ENCODE results near the gene CCR8. TPM values are rescaled to one million over a fixed set of nuclear protein-coding genes. Genes with fewer than 3 reads are reported as not detected.

The CCR8 gene
- total and polyA plus RNA-seq, 2 donors (not counting 1 experiment from before 2014, with no cell fraction given), result not detected

DNA sequence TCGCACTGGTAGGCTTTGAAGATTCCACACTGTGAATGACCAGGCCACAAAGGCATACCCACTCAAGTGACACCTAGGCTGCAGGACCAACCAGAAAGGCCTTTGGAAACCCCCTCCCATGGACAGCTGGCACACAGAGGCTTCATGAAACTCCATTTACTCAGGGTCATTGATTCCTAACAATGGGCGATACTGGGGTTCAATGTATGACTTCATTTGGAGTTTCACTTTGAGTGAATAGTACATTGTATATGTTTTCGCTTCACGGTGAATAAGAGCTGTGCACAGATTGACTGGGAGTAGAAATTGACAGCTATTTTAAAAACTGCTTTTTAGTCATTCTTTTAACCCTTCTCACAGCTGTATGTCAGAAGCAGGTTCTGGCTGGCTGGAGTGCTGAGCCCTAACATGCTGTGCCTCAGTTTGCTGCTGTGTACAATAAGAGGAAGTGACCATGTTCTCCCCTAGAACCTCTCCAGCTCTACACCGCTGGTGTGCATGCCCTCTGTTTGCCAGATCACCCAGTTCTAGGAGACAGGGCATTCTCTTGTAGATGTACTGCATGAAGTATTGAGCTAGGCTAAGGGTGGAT is 34.2 kb upstream of the CCR8 start:
- peaks cover 0 to 7% (median 2%) of the 10 kb centered on the region in 4 experiments for H3K27me3 ChIP-seq (replicated peaks in 1 of 4; ENCODE audit: control extremely low read depth in 1 of 4, control insufficient read depth in 3 of 4, insufficient read depth in 4 of 4, low read length in 3 of 4)
- peaks cover 5% of the 10 kb centered on the region for H3K9me3 Mint-ChIP-seq (ENCODE audit: insufficient read depth)
- H3K27ac ChIP-seq (ENCODE audit: low read length in 2 of 2), result no peak overlapping the region
- H3K9me3 ChIP-seq (ENCODE audit: control extremely low read depth in 1 of 3, control insufficient read depth in 2 of 3, insufficient read depth in 1 of 3, low read length in 2 of 3), result peaks cover 0 to 20% (median 20%) of the 10 kb centered on the region in 3 donors
- CTCF ChIA-PET, result interaction anchor here (31.5 kb wide), 1 partner anchor 94 kb away, joined by 1573 read pairs; the partner anchor contains the start of gene XIRP1
- H3K4me1 ChIP-seq (ENCODE audit: control insufficient read depth in 2 of 2, insufficient read depth in 2 of 2, low read length in 2 of 2), result peaks cover 0 to 1% of the 10 kb centered on the region in 2 donors
- WGBS (ENCODE audit: insufficient coverage), result 45% methylated on average over 1 of the region's 5 CpGs
- no peak overlapping the region for H3K4me3 Mint-ChIP-seq
- ATAC-seq (ENCODE audit: low read depth) (no peak), DNase-seq (no peak)
- POLR2A ChIA-PET, result no interaction called here
- no peaks in the 10 kb centered on the region for H3K79me2 ChIP-seq (ENCODE audit: control insufficient read depth, insufficient read depth, low read length)
- TF ChIP-seq, protein P1, sequence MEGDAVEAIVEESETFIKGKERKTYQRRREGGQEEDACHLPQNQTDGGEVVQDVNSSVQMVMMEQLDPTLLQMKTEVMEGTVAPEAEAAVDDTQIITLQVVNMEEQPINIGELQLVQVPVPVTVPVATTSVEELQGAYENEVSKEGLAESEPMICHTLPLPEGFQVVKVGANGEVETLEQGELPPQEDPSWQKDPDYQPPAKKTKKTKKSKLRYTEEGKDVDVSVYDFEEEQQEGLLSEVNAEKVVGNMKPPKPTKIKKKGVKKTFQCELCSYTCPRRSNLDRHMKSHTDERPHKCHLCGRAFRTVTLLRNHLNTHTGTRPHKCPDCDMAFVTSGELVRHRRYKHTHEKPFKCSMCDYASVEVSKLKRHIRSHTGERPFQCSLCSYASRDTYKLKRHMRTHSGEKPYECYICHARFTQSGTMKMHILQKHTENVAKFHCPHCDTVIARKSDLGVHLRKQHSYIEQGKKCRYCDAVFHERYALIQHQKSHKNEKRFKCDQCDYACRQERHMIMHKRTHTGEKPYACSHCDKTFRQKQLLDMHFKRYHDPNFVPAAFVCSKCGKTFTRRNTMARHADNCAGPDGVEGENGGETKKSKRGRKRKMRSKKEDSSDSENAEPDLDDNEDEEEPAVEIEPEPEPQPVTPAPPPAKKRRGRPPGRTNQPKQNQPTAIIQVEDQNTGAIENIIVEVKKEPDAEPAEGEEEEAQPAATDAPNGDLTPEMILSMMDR (IDR thresholded peaks at IDR 0.05), result no peak
- TF ChIP-seq EZH2 (IDR thresholded peaks at IDR 0.05; ENCODE audit: borderline replicate concordance, insufficient read depth, low read depth, low read length, poor library complexity, severe bottlenecking), result no peak
- peaks cover 14% of the 10 kb centered on the region for H3K27me3 Mint-ChIP-seq
- intact Hi-C loops (cut with micrococcal nuclease), result no loop called here
- H3K27ac Mint-ChIP-seq, result no peak overlapping the region
- no peaks in the 10 kb centered on the region for H3K36me3 ChIP-seq (replicated peaks in 1 of 2; ENCODE audit: control extremely low read depth in 1 of 2, control insufficient read depth in 1 of 2, extremely low read depth in 1 of 2, insufficient read depth in 2 of 2, low read length in 1 of 2)
- H4K20me1 ChIP-seq (ENCODE audit: control insufficient read depth, insufficient read depth, low read length, poor library complexity, severe bottlenecking), result no peaks in the 10 kb centered on the region
- H3K4me2 ChIP-seq (replicated peaks; ENCODE audit: low read depth, low read length, poor library complexity, severe bottlenecking), result no peak overlapping the region
- H2AFZ ChIP-seq (ENCODE audit: insufficient read depth, low read depth, low read length, poor library complexity, severe bottlenecking), result no peak overlapping the region
- H3K9ac ChIP-seq (ENCODE audit: low read length), result no peak overlapping the region
- H3K4me3 ChIP-seq (ENCODE audit: control extremely low read depth in 1 of 5, extremely low read depth in 1 of 5, insufficient read depth in 1 of 5, low read depth in 2 of 5, low read length in 4 of 5), result no peak overlapping the region
- peaks cover 10% of the 10 kb centered on the region for H3K4me1 Mint-ChIP-seq

Data from B cell (primary cell).